Heart left ventricle (tissue), 13 donors: ENCODE results near the gene MKLN1.

ENCODE experiments used
- CTCF ChIP-seq, 12 donors: fragments of 200-600 bp; sonication (generic) in 4 of 12; IDR thresholded peaks; one replicate each; pipeline versions ENCODE4 v1.5.0 to v1.8.0; 2018 to 2022; ENCODE audit warnings: antibody characterized with exemption in 12 of 12, mild to moderate bottlenecking in 5 of 12
- POLR2A ChIP-seq, 2 donors: fragments of 450-650 bp; IDR thresholded peaks; one replicate each; pipeline ENCODE4 v1.6.1; 2017; ENCODE audit warnings: antibody characterized with exemption in 2 of 2, mild to moderate bottlenecking in 2 of 2, moderate library complexity in 2 of 2
- donor health status: ischemic (EF 13 %, LVEDD 7.1; RV severe dilation, severe dysfunction).
- donor health status: DM: no; HTN: yes; CAD: no.
- donor health status: DM: no; HTN: no; CAD: no.
- donor health status: ischemic (EF 25% LVEDD 6.9; RV normal size, moderate dysfunction).
- donor health status: ischemic (EF 25% LVEDD 5.7; RV mildly dilated, moderate dysfunction).
- donor health status: ischemic (EF 35%, LVEDD 5.7; RV mildly dilated, moderate dysfunction).
- donor health status: nonischemic (EF 11% LVEDD 7.7; RV severe dilation, severe dysfunction).
- donor health status: DM: yes; HTN: yes; CAD: no.
- donor health status: PGD.
- donor health status: ischemic (EF 29% LVEDD 5.4; RV normal size, mild dysfunction).
- donor health status: nonischemic (EF 23%, LVEDD 6.1; RV moderate dilation, normal function).

DNA sequence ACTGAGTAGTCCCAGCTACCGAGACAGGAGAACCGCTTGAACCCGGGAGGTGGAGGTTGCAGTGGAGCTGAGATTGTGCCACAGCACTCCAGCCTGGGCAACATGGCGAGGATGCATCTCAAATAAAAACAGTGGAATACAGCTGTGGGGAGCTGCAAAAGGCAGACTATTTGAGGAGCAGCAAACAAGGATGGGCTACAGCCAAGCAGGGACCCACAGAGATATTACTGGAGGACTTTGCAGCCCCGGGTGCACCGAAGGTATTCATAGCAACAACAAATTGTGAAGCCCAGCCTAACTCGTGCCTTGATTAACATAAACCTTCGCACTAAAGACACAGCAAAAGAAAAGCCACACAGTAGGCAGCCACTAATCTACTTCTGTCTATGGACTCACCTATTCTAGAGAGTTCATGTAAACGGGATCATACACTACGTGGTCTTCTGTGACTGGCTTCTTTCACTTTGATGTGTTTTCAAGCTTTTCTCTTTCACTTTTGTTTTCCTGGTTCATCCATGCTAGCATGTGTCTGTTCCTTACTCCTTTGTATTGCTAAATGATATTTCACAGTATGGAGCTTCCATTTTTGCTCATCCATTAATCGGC lies 194.8 kb downstream of the MKLN1 start:
- TF ChIP-seq CTCF (IDR thresholded peaks at IDR 0.05) (no peak), POLR2A (IDR thresholded peaks at IDR 0.05) (no peak)
